Stimulated activated CD8-positive, alpha-beta memory T cell treated with anti-CD3 and anti-CD28 coated beads, Interleukin-7, amount 100 ng/mL, for 48 hours (primary cell): ENCODE data around the gene SPAG16.

ENCODE experiments used
- DNase-seq, 2 donors: peaks; one replicate each; pipeline ENCODE4 v3.0.0-alpha.2; 2020; ENCODE audit warnings: low read depth in 1 of 2; ENCODE audit errors: extremely low read depth in 1 of 2

SPAG16 gene

DNA sequence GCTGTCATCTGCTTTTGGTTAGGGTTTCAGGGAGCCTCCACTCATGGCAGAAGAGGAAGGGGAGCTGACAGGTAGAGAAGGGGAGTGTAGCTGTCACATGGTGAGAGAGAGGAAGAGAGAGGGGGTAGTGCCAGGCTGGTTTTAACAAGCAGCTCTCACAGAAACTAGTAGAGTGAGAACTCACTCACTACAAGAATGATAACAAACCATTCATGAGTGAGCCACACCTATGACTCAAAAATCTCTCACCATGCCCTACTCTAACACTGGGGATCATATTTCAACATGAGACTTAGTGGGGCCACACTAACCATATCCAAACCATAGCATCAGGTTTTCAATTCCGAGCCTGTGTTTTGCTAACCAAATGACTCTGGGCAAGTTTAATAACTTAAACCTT is 851.7 kb downstream of the SPAG16 start:
- no peak for DNase-seq

DNA sequence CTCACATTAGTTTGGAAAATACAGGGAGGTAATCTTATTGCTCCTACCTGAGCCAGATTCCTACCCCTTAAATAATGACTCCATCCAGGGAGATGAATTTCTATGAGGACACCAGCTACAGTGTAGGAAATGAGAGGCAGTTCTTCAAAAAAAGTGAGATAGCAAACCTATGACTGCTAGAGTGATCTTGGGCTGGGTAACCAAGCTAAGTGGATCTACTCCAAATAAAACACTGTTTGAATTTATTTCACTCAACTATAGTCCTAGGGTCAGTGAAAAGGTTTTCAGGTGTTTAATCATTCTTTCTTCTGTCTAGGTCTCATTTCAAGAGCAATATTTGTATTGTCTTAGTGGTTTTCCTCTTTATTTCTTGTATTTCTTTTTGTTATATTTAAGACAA is 854.5 kb downstream of the SPAG16 start:
- no peak for DNase-seq

DNA sequence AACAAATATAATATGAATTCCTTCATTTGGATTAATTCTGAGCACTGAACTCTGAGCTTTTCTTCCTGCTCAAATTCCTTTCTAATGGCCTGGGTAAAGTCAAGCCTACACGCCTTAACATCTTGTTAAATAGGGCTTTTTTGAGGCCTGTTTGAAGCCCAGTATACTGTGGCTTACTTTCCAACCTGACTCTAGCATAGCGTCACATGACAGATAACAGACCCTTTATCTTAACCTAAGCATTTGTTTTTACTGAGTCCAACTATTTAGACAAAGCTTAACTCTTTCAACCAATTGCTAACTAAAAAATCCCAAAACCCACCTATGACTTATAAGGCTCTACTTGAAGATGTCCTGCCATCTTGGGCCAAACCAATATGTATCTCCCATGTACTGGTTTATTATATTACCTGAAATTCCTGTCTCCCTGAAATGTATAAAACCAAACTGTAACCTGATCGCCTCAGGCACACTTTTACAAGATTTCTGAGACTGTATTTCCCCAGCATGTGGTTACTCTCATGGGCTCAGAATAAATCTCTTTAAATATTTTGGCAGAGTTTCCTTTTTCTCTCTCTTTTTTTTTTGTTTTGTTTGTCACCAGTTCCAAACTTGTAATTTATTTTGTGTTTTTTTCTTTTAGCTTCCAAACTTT is 855.5 kb downstream of the SPAG16 start:
- no peak for DNase-seq

DNA sequence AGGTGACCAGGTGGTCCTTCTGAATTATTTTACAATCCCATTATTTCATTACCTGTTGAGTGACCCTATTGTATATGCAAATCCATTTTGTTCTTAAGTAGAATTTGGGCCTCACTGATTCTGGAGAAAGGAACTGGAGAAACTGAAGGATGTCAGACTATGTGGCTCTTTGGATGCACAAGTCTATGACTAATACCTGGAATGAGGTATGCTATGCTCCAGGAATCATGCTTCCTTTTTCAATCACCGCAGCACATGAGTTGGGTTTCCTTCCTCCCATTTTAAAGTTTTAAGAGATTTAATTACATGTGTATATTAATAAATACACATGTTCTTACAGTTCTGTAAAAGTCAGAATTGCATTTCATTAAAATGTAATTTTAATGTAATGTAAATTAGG is 872.7 kb downstream of the SPAG16 start:
- no peak for DNase-seq

- DNase-seq: no peak
Measured at GRCh38 chr2:214158851-214159250, 874.6 kb downstream of the SPAG16 start.

- no peak for DNase-seq
Measured at GRCh38 chr2:214169281-214169680, 885.0 kb downstream of the SPAG16 start.

DNA sequence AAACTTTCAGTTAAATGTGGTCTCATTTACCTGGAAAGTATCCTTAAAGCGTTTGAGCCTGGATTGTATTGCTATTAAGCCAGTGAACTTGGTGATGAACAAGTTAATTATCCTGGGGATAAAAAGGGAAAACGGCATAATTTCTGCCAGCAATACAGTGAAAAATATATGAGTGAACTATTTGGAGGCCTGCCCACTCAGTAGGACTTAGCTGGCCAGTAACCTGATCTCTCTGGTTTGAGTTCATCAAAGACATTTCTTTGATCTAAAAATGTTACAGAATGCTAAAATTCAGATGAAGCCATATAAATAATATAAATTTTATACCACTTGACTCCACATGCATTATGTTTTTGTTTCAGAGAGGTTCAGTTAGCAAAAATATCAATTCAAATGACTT is 885.5 kb downstream of the SPAG16 start:
- no peak for DNase-seq

- DNase-seq: no peak
Measured at GRCh38 chr2:214174563-214174962, 890.3 kb downstream of the SPAG16 start.

DNA sequence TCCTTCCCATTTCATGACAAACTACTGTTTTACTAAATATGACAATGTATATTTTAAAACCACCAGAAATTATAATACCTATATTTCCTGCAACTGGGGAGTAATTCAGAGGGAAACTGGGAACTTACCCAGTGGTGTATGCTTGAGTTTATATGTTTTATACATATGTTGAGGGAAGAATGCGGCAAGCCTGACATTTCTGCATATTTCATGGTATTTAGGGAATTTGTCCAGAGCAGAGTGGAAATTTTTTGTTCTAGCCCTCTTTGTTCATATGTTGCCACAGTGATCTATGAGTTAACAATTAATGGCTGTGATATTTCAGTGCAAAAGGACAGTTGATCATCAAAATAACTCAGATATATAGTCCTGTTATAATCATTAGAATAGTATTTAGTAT is 895.8 kb downstream of the SPAG16 start:
- no peak for DNase-seq

DNA sequence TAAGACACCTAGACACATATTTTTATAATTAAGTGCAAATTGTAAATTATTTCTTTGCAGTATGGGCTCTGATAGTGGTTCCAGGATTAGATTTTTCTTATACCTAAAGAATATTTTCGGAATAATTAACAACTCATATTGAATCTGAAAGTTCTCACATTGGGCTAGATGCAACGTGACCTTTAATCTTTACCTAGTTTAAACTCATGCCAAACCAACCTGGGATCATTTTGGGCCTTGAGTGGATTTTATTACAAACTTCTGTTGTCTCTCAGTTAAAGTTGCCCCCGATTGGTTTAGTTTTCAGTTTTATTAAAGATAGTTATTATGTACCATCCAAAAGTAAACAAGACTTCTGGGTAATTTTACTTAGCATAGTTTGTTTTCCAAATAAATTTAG is 896.4 kb downstream of the SPAG16 start:
- DNase-seq: no peak

GRCh38 chr2:214184461-214184860 is 900.2 kb downstream of the SPAG16 start:
- no peak for DNase-seq

DNA sequence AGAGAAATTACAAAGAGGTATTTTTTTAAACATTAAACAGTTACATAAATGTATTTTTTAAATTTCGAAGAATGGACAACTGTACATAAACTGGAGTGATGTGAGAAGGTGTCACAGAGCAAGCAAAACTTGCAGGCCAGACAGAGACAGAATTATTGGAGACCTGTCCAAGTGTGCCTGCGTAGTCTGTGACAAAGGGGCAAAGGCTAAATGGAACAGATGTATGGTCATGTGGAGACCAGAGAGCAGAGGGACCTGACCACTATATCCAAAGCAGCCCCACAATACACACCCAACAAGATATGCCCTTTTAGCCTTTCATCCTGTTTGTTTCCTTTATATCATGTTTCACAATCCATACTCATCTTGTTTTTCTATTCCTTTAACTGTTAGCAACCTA is 901.3 kb downstream of the SPAG16 start:
- DNase-seq: no peak

GRCh38 chr2:214192711-214193110 is 908.4 kb downstream of the SPAG16 start:
- DNase-seq: no peak

DNA sequence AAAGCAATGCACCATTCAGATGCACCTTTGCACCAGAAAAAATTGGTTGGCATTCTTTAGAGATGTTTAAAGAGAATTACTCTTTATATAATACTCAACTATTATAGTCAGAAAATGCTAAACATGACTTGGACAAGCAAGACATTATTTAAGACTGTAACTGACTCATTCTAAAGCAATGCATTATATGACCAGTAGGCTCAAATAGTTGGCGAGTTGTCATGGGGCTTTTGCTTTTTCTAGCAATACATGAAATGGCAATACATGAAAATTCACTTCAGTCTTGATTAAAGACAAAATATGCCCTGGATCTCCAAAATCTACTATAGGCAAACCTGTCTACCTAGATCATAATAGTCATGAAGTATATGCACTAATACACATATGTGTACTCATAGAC is 909.7 kb downstream of the SPAG16 start:
- DNase-seq: no peak

DNA sequence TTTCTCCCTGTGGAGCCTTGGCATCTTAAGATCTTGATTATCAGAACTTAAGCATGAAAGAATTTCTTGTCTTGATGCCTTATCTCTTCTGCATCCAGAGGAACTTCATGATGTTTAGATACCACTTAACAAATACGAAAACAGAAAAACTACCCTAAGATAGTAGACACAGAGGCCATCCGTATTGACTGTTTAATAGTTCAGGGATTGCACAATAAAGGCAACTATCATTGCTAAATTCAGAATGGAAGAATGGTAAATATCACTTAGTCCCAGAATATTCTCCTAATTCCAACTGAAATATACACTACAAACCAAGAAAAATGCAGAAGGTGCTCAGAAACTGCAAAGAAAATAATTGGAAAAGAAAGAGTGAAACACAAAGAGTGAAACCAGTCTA is 912.0 kb downstream of the SPAG16 start:
- no peak for DNase-seq

- no peak for DNase-seq
Measured at GRCh38 chr2:214201892-214202291, 917.6 kb downstream of the SPAG16 start.

DNA sequence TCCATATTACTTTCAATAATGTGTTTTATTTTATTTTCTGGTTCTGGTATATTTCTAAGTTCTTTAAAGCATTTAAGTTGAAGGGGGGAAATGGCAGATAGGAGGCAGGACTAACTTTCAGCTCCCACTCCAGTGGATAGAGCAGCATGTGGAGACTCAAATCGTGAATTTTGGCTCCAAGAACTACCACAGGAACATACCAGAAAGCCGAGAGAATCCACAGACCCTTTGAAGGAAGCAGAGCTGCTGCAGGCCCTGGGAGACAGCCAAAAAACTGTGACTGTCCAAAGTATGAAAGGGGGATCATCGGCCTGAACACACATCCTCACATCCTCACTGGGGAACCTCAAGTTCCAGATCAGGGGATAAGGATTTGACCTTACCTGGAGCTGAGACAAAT is 919.0 kb downstream of the SPAG16 start:
- no peak for DNase-seq

DNA sequence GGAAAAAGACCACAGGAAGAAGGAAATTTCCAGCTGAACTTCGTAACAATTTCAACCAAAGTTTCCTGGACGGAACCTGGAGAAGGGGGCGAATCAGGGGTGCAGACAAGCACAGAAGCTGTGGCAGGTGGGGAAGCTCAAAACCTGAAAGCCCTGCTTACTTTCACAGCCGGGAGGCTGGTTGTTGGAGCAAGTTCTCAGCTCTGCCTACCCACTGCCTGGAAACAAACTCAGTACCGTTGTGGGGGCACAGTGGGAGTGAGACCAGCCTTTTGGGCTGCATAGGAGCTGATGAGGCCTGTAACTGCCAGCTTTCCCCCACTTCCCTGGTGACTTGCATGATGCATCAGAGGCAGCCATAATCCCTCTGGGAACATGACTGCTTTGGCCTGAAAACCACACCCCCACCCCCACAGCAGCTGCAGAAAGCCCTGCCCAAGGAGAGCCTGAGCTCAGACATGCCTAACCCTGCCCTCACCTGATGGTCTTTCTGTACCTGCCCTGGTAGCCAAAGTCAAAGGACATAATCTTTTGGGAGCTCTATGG is 919.6 kb downstream of the SPAG16 start:
- DNase-seq: no peak

- no peak for DNase-seq
Measured at GRCh38 chr2:214215107-214215506, 930.8 kb downstream of the SPAG16 start.

GRCh38 chr2:214217136-214217535 is 932.9 kb downstream of the SPAG16 start:
- DNase-seq: no peak

DNA sequence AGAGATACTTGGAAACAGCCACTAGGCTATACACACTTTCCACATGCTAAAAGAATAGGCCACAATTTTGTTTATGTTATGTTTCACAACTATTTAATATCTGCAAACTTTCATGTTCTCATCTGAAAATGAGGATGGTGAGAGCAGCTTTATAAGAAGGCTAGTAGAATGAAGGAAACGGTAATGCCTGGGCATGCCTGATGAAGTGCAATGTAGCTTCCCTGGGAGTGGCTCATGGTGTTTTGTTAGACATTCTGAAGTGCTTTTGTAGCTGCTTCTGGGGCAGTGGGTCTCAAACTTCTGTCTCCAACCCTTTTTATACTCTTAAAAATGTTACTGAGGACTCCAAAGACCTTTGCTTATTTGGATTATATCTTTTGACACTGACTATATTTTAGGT is 933.3 kb downstream of the SPAG16 start:
- no peak for DNase-seq

DNA sequence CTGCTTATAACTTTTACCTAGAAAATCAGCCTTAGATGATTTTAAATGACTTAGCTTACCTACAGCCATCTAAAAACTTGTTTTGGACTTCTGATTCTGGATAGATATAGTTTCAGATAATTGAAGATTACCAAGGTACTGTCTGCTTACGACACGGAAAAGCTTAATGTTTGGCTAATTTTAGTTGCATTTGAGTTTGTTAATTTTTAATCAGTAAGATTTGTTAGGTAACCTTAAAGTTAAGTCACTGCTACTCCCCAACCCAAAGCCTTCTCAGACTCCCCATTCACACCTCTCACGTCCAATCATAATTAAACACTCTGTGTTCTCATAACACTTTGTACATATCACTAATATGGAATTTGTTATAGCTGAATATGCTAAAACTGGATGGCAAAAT is 936.0 kb downstream of the SPAG16 start:
- DNase-seq: no peak

DNA sequence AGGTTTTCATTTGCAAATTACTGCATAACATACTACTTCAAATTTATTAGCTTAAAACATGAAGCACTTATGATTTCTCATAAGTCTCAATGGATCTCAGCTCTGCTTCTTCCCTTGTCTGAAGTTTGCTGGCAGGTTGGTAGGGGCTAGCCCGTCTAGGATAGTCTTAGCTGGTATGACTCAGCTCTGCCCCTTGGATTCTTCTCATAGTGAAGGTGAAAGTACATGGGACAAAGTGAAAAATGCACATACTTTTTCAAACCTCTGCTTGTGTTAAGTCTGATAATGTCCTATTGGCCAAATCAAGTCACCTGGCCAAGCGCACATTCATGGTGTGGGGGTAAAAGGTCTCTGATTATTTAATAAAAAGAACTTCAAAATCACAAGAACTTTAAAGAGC is 941.8 kb downstream of the SPAG16 start:
- DNase-seq: no peak
